Measurements from ENCODE around the gene FRMD5.

GRCh38 chr15:43880406-43881194, 314.5 kb downstream of the FRMD5 start:
- TF ChIP-seq TAF1 (IDR thresholded peaks at IDR 0.05; ENCODE audit: borderline replicate concordance, insufficient read depth, low read length) (no peak), SIN3A (IDR thresholded peaks at IDR 0.05; ENCODE audit: borderline replicate concordance, insufficient read depth, low read length) (no peak), POLR2AphosphoS5 (IDR thresholded peaks at IDR 0.05; ENCODE audit: low read depth, low read length) (no peak), REST (IDR thresholded peaks at IDR 0.05; ENCODE audit: insufficient read depth in 1 of 2, low read depth in 2 of 2, low read length in 2 of 2) (no peak)

Measured in PFSK-1 (cell line).